GM12878 (cell line): ENCODE measurements around the gene SARS1. TPM values are rescaled to one million over a fixed set of nuclear protein-coding genes. Genes with fewer than 3 reads are reported as not detected.

ENCODE experiments used
- ATAC-seq: fragments of 200-7000 bp; cut with Tn5 transposase; 3 replicates; pipeline ENCODE4 v1.9.1; 2020; ENCODE audit warnings: mild to moderate bottlenecking, moderate library complexity
- BruUV-seq: library from RNA; stranded (reverse); fragments of 400-500 nt; replicated peaks from 2 replicates; lab custom pipeline; 2021; lab: Mats Ljungman, UMichigan
- CTCF ChIA-PET: fragments of 300-600 bp; sonication (Branson Sonifier 250); formaldehyde crosslinking; extraction: SDS; loops from one replicate; lab custom pipeline; 2021; ENCODE audit warnings: inconsistent platforms; lab: Yijun Ruan, JAX
- POLR2A ChIA-PET: fragments of 350-600 bp; formaldehyde crosslinking; extraction: SDS; loops from one replicate; lab custom pipeline; 2021; ENCODE audit warnings: inconsistent platforms; lab: Charles Lee
- RAD21 ChIA-PET: fragments of 300-600 bp; sonication (Branson Sonifier 250); formaldehyde crosslinking; loops from one replicate; lab custom pipeline; 2023; ENCODE audit warnings: antibody characterized with exemption; ENCODE audit not compliant: unreplicated experiment; lab: Charles Lee
- SMC1A ChIA-PET: fragments of 300-600 bp; sonication (Branson Sonifier 250); formaldehyde crosslinking; loops from one replicate; lab custom pipeline; 2023; ENCODE audit not compliant: unreplicated experiment, uncharacterized antibody; lab: Charles Lee
- DNase-seq: peaks from one replicate; pipeline ENCODE4 v3.0.0-alpha.2; 2011; ENCODE audit warnings: low read depth, low spot score
- FAIRE-seq: peaks from 3 replicates; lab custom pipeline; 2011; peaks lifted over from hg19 to GRCh38; lab: Jason Lieb, UNC
- H2AFZ ChIP-seq: 2 replicates; pipeline ENCODE4 v1.6.0; 2011; ENCODE audit warnings: low read depth, low read length, control low read depth; ENCODE audit not compliant: control insufficient read depth
- H3K27ac ChIP-seq: 2 replicates; pipeline ENCODE4 v1.5.1; 2011; ENCODE audit warnings: control low read depth; ENCODE audit not compliant: control insufficient read depth, insufficient read depth
- H3K27me3 ChIP-seq, 2 experiments: replicated peaks in 1 of 2; 2 replicates each; pipeline versions ENCODE4 v1.6.0 to v1.6.1; 2011; ENCODE audit warnings: low read length in 1 of 2; ENCODE audit not compliant: control insufficient read depth in 2 of 2, insufficient read depth in 2 of 2
- H3K36me3 ChIP-seq, 2 experiments: 2 replicates each; pipeline ENCODE4 v1.5.1; 2011; ENCODE audit warnings: low read length in 1 of 2; ENCODE audit not compliant: control insufficient read depth in 2 of 2, insufficient read depth in 2 of 2
- H3K4me1 ChIP-seq: 2 replicates; pipeline ENCODE4 v1.6.1; 2011; ENCODE audit warnings: mild to moderate bottlenecking, low read length, moderate library complexity, mixed read lengths; ENCODE audit not compliant: control insufficient read depth, insufficient read depth
- H3K4me2 ChIP-seq: 2 replicates; pipeline ENCODE4 v1.6.0; 2011; ENCODE audit warnings: control low read depth; ENCODE audit not compliant: control insufficient read depth, insufficient read depth
- H3K4me3 ChIP-seq: fragments of 200-600 bp; sonication (generic); 2 replicates; pipeline ENCODE4 v1.5.1; 2016
- H3K79me2 ChIP-seq: 2 replicates; pipeline ENCODE4 v1.6.0; 2011; ENCODE audit warnings: low read length; ENCODE audit not compliant: control insufficient read depth, insufficient read depth
- H3K9ac ChIP-seq: 2 replicates; pipeline ENCODE4 v1.8.0; 2011; ENCODE audit warnings: low read length, control low read depth, mixed read lengths; ENCODE audit not compliant: control insufficient read depth, insufficient read depth
- H3K9me3 ChIP-seq: replicated peaks from 3 replicates; pipeline ENCODE4 v1.5.1; 2011; ENCODE audit warnings: mild to moderate bottlenecking, low read length; ENCODE audit not compliant: control insufficient read depth, insufficient read depth
- H4K20me1 ChIP-seq: 2 replicates; pipeline ENCODE4 v1.6.0; 2011; ENCODE audit not compliant: control insufficient read depth, insufficient read depth
- MTA3 ChIP-seq: IDR thresholded peaks from 2 replicates; pipeline ENCODE4 v1.6.1; 2012; ENCODE audit warnings: low read length, inconsistent platforms, borderline replicate concordance
- NFYA ChIP-seq: IDR thresholded peaks from 2 replicates; pipeline ENCODE4 v1.6.1; 2011; ENCODE audit warnings: low read depth, mild to moderate bottlenecking, low read length, improper control_type of control experiment, borderline replicate concordance
- TCF3 ChIP-seq: IDR thresholded peaks from 2 replicates; pipeline ENCODE4 v1.6.1; 2012; ENCODE audit warnings: low read depth, mild to moderate bottlenecking, low read length, borderline replicate concordance; ENCODE audit not compliant: insufficient read depth
- WRNIP1 ChIP-seq: IDR thresholded peaks from 2 replicates; pipeline ENCODE4 v1.6.1; 2011; ENCODE audit warnings: low read depth, low read length, improper control_type of control experiment, borderline replicate concordance
- WGBS: methylation state at CpG from one replicate; pipeline ENCODE4 v1.1.6; 2016; ENCODE audit warnings: low lambda C conversion rate; ENCODE audit not compliant: insufficient replicate concordance, insufficient coverage; ENCODE audit errors: missing lambda C conversion rate; 5-methylcytosine and 5-hydroxymethylcytosine counted together
- in situ Hi-C: fragments of 300-500 bp; cut with MboI; formaldehyde crosslinking; loops from 9 replicates; pipeline ENCODE4 v1.14.3; 2018; ENCODE audit warnings: mixed read lengths
- intact Hi-C: fragments of 100-400 bp; cut with micrococcal nuclease; formaldehyde crosslinking; loops from one replicate; pipeline ENCODE4 v1.14.2; 2022; ENCODE audit not compliant: unreplicated experiment
- polyA plus RNA-seq, 11 experiments: library from polyadenylated mRNA; depleted of rRNA in 4 of 11; unstranded in 6 of 11; stranded (reverse) in 5 of 11; fragments of >200 nt; fragmentation: Nextera tagmentation in 4 of 11; fragmentation: Illumina TruSeq in 1 of 11; extraction: Ambion mirVana in 4 of 11; extraction: Trizol in 1 of 11; gene quantifications; 1 replicate in 1 of 11; 2 replicates in 10 of 11; pipeline versions ENCODE4 v1.2.1 to v1.2.3, GENCODE V29; 2011 to 2016; ENCODE audit warnings: inconsistent platforms in 2 of 11, missing spikeins in 2 of 11, low read depth in 1 of 11
- total RNA-seq, 4 experiments: library from RNA; depleted of rRNA in 3 of 4; stranded (reverse); fragments of >200 nt in 3 of 4; fragmentation: Illumina TruSeq in 1 of 4; extraction: Trizol in 1 of 4; gene quantifications; 2 replicates each; pipeline versions ENCODE4 v1.2.1 to v1.2.3, GENCODE V29; 2013 to 2021
- TF ChIP-seq, protein P1 (sequence below): fragments of 450-650 bp; IDR thresholded peaks from 2 replicates; pipeline ENCODE4 v1.6.1; 2018; ENCODE audit warnings: borderline replicate concordance, mild to moderate bottlenecking; ENCODE audit not compliant: partially characterized antibody
- TF ChIP-seq, protein P2 (sequence below): fragments of 450-650 bp; IDR thresholded peaks from 2 replicates; pipeline ENCODE4 v1.6.1; 2017; ENCODE audit warnings: mild to moderate bottlenecking, moderate library complexity

The SARS1 gene
- total and polyA plus RNA-seq, 10 of the 15 experiments (the other 5 are each of a cell fraction or from before 2014, with no cell fraction given) = 103 to 202 (median 138) TPM

DNA sequence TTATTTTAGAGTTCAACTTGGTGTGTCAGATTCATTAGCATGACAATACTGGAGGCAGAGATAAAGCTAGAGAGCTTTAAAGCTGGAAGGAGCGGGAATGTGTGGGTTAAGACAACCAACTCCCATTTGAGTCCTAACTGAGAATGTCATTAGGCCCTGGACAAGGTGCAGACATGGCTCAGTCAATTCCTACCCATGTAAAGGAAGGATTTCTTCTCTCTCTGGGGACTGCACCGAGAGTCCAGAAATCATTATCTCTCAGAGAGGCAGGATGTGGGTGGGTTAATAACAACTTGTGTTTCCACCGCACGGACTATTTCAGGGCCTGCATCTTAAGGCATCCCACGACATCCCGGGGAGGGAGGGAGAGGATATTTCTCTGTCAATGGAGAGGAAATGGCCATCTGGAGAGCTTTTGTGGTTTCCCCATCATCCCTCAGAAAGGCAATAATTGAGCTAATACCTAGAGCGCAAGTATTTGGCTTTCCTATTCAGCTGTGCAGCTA is 46.7 kb upstream of the SARS1 start (continued):
- TF ChIP-seq, protein P1, sequence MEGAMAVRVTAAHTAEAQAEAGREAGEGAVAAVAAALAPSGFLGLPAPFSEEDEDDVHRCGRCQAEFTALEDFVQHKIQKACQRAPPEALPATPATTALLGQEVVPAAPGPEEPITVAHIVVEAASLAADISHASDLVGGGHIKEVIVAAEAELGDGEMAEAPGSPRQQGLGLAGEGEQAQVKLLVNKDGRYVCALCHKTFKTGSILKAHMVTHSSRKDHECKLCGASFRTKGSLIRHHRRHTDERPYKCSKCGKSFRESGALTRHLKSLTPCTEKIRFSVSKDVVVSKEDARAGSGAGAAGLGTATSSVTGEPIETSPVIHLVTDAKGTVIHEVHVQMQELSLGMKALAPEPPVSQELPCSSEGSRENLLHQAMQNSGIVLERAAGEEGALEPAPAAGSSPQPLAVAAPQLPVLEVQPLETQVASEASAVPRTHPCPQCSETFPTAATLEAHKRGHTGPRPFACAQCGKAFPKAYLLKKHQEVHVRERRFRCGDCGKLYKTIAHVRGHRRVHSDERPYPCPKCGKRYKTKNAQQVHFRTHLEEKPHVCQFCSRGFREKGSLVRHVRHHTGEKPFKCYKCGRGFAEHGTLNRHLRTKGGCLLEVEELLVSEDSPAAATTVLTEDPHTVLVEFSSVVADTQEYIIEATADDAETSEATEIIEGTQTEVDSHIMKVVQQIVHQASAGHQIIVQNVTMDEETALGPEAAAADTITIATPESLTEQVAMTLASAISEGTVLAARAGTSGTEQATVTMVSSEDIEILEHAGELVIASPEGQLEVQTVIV = no peak
- TF ChIP-seq TCF3 (peak; percentile 46; the same call in 1 of the 2 replicates), NFYA (no peak), MTA3 (no peak)

DNA sequence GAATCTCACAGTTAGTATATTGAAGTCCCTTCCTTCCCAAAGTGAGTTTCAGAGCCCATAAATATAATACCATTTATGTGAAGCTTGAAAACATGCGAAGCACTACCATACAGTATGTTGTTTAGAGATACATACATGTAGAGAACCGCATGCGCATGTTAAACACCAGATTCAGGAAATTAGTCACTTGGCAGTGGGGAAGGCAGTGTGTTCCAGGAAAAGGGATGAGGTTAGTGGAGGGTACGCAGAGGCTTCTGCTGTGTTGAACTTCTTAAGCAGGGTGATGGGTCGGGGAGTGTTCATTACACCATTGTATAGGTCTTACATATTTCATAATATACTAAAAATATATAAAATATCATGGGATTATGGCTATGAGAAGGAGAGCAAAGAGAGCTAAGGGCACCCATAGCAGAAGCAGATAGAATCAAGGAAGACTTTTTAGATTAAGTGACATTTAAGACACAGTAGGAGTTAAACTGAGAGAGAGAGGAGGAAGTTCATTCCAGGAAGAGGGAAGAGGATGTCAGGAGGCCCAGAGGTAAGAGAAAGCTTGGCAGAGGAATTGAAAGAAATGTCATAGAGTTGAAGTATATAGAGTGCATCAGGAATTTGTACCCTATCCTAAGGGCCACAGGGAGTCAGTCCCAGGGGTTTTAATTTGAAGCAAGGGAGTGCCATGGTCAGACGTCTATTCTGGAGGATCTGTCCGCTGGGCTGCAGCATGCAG is 43.5 kb upstream of the SARS1 start:
- RAD21 ChIA-PET = no interaction called here
- DNase-seq (no peak), FAIRE-seq (no peak), ATAC-seq (no peak)
- Histone ChIP-seq H4K20me1 (no peaks in the 10 kb centered on the region; the same call in 1 of the 2 replicates), H3K36me3 (no peaks in the 10 kb centered on the region), H3K9me3 (no peaks in the 10 kb centered on the region), H3K27ac (no peak overlapping the region), H3K4me3 (no peak overlapping the region), H3K27me3 (no peaks in the 10 kb centered on the region; a peak in 1 of 4 replicates), H3K4me1 (peaks cover 12% of the 10 kb centered on the region), H3K9ac (no peak overlapping the region), H2AFZ (no peak overlapping the region), H3K79me2 (no peaks in the 10 kb centered on the region), H3K4me2 (no peak overlapping the region)
- no TSS peak for BruUV-seq
- POLR2A ChIA-PET = no interaction called here
- CTCF ChIA-PET = interaction anchor here (1.1 to 2.1 kb wide), 3 partner anchors 14 to 57 kb away, joined by 3 to 5 read pairs (median 4); a partner anchor contains a TSS
- no peak for TF ChIP-seq WRNIP1
- TF ChIP-seq, protein P2, sequence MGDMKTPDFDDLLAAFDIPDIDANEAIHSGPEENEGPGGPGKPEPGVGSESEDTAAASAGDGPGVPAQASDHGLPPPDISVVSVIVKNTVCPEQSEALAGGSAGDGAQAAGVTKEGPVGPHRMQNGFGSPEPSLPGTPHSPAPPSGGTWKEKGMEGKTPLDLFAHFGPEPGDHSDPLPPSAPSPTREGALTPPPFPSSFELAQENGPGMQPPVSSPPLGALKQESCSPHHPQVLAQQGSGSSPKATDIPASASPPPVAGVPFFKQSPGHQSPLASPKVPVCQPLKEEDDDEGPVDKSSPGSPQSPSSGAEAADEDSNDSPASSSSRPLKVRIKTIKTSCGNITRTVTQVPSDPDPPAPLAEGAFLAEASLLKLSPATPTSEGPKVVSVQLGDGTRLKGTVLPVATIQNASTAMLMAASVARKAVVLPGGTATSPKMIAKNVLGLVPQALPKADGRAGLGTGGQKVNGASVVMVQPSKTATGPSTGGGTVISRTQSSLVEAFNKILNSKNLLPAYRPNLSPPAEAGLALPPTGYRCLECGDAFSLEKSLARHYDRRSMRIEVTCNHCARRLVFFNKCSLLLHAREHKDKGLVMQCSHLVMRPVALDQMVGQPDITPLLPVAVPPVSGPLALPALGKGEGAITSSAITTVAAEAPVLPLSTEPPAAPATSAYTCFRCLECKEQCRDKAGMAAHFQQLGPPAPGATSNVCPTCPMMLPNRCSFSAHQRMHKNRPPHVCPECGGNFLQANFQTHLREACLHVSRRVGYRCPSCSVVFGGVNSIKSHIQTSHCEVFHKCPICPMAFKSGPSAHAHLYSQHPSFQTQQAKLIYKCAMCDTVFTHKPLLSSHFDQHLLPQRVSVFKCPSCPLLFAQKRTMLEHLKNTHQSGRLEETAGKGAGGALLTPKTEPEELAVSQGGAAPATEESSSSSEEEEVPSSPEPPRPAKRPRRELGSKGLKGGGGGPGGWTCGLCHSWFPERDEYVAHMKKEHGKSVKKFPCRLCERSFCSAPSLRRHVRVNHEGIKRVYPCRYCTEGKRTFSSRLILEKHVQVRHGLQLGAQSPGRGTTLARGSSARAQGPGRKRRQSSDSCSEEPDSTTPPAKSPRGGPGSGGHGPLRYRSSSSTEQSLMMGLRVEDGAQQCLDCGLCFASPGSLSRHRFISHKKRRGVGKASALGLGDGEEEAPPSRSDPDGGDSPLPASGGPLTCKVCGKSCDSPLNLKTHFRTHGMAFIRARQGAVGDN = no peak
- in situ Hi-C loops = no loop called here
- intact Hi-C loops = no loop called here
- WGBS = 72% methylated on average over 7 of the region's 7 CpGs
- SMC1A ChIA-PET = no interaction called here
